AG10803 (cell line): ENCODE measurements around the gene EPYC.
A peak's percentile ranks its signal among the peaks of the same experiment; 100 is the strongest.

Source experiments
- DNase-seq: peaks from one replicate; pipeline ENCODE4 v3.0.0; 2010; ENCODE audit warnings: low read depth
- H3K4me3 ChIP-seq: 2 replicates; pipeline ENCODE4 v1.5.1; 2011; ENCODE audit warnings: mild to moderate bottlenecking, low read length, control low read depth
- CTCF ChIP-seq: conservative IDR thresholded peaks from 2 replicates; pipeline ENCODE4 v1.5.1; 2011; ENCODE audit warnings: mild to moderate bottlenecking, low read length, control low read depth, inconsistent platforms

Gene EPYC

DNA sequence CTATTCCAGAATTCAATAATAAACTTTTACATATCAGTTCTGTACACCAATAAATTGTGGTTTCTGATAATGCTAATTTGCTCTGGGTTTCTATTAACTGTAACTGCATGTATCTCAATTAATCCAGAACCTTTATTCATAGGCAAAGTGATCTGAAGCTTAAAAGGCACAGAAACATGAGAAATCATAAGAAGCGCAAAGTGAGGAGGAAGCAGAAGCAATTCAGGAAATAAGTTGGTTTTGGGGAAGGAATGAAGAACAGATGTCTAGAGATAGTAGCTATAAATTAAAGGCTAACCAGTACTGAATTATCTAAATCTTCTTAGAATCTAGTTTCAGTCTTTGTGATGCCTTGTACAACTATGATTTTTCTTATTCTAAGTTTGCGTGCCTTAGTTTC lies 28.5 kb upstream of the EPYC start:
- DNase-seq = no peak
- no peak overlapping the region for H3K4me3 ChIP-seq
- TF ChIP-seq CTCF = no peak

DNA sequence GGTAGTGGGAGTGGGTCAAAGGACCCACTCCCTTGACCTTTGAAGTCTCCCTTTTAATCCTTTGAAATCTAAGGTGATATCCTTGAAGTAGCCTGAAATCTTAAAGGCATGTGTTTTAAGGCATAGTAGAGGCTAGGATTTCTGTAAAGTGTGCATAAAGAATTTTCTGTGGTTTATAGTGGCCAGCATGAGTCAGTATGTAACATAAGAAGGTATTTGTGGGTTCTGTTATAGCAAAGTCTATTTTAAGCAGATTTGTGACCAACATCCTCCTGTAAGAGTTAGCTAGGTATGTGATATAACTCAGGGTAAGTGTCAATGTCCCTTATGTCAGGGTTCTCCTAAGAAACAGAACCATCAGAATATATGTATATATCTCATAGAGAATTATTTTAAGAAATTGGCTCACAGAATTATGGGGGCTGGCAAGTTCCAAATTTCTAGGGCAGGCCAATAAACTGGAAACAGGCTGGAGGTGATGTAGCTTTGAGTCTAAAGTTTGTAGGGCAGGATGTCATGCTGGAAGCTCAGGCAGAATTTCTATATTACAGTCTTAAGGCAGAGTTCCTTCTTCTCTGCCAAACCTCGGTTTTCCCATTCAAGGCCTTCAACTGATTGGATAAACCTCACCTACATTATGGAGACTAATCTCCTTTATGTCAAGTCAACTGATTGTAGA lies 18.7 kb upstream of the EPYC start:
- no peak overlapping the region for H3K4me3 ChIP-seq
- peak; percentile 79 for DNase-seq
- TF ChIP-seq CTCF = no peak

- DNase-seq = no peak
- H3K4me3 ChIP-seq = no peak overlapping the region
- TF ChIP-seq CTCF = no peak
These were observed 16.3 kb upstream of the EPYC start for GRCh38 chr12:91021076-91021475.

DNA sequence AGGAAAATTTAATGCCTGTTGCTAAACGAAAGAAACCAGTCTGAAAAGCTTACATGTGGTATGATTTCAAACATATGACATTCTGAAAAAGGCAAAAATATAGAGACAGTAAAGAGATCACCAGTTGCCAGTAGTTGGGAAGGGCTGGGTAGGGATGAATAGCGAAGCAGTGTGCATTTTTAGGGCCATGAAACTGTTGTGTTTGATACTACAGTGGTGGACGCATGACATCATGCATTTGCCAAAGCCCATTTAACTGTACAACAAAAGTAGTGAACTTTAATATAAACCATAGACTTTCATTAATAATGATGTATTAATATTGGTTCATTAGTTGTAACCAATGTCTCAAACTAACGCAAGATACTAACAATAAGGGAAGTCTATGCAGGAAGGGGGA lies 14.7 kb upstream of the EPYC start:
- TF ChIP-seq CTCF = no peak
- H3K4me3 ChIP-seq = no peak overlapping the region
- DNase-seq = no peak

GRCh38 chr12:91017511-91018263 lies 12.9 kb upstream of the EPYC start:
- DNase-seq = no peak
- no peak for TF ChIP-seq CTCF
- no peak overlapping the region for H3K4me3 ChIP-seq

DNA sequence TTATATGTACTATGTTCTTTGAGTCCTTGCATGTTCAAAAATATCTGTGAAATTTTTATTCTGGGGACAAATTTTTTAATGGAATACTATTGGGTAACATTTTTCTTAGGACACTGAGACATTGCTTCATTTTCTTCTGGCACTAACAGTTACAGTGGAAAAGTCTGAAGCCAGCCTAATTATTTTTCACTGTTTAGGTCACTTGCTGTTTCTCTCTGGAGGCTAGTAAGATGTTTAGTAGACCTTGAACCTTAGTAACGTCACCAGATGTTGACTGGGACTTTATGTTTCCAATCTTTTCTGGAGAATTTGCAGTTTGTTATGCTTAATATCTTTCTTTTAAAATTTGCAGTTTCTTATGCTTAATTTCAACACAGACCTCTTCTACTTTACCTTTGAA lies 12.3 kb upstream of the EPYC start:
- no peak overlapping the region for H3K4me3 ChIP-seq
- no peak for TF ChIP-seq CTCF
- DNase-seq = no peak
